Mammary microvascular endothelial cell (primary cell): ENCODE results near the gene SPRR2F. TPM values are rescaled to one million over a fixed set of nuclear protein-coding genes. Genes with fewer than 3 reads are reported as not detected.

Source experiments
- total RNA-seq: library from RNA; depleted of rRNA; stranded (reverse); fragments of >200 nt; gene quantifications from 2 replicates; pipeline ENCODE4 v1.2.3, GENCODE V29; 2015

Gene SPRR2F, protein sequence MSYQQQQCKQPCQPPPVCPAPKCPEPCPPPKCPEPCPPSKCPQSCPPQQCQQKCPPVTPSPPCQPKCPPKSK
- total RNA-seq, result not detected in 2 replicates

DNA sequence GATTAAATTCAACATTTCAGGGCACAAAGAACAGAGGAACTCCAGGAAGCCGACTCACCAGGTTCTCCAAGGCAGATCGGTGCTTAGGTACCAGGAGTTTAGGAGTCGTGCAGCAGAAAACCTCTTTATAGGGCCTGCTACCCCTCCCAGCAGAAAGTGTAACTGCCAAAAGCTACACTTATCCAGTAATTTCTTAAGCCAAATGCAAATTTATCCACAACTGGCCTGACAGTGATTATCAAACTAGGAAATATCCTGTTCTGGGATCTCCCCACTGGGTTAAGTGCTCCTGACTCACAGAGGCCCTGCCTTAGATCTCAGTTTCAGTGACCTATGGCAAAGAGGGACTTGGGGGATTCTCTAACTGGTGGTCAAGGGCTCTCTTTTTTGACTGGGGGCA lies at the start of gene SPRR2F:
SPRR2F (minus strand) TSS at position 101 of the 400 bp plus-strand sequence. CDS start 783 bp downstream, outside the sequence.

GRCh38 chr1:153150846-153151245 lies 37.5 kb upstream of the SPRR2F start, which contains the start of gene SPRR2G:
Gene SPRR2G, minus strand, starts transcription at chr1:153150890. Its CDS starts 780 bp downstream, at chr1:153150110.

DNA sequence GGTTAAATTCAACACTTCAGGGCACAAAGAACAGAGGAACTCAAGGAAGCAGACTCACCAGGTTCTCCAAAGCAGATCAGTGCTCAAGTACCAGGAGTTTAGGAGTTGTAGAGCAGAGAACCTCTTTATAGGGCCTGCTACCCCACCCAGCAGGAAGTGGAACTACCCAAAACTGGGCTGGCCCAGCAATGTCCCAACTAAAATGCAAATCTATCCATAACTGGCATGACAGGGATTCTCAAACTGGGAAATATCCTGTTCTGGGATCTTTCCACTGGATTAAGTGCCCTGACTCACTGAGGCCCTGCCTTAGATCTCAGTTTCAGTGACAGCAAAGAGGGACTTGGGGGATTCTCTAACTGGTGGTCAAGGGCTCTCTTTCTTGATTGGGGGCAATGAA lies 18.9 kb downstream of the SPRR2F start, which contains the start of gene SPRR2E:
SPRR2E (minus strand) TSS at position 101 of the 400 bp plus-strand sequence. CDS start 775 bp downstream, outside the sequence.

GRCh38 chr1:153071511-153071910 lies 41.8 kb downstream of the SPRR2F start, which contains the start of gene SPRR2B:
Gene SPRR2B, minus strand, starts transcription at chr1:153071611. Its CDS starts 772 bp downstream, at chr1:153070839.

Other genes starting within 250 kb of the SPRR2F start
- gene SMCP, start 235.2 kb downstream of the SPRR2F start, total RNA-seq, result not detected in 2 replicates
- gene IVL, start 205.0 kb downstream of the SPRR2F start, total RNA-seq, result not detected in 2 replicates
- gene SPRR5, start 166.3 kb downstream of the SPRR2F start, total RNA-seq, result not detected in 2 replicates
- gene SPRR4, start 142.9 kb downstream of the SPRR2F start, total RNA-seq, result not detected in 2 replicates
- gene SPRR1A, start 129.4 kb downstream of the SPRR2F start, total RNA-seq, result not detected in 2 replicates
- gene SPRR3, start 111.8 kb downstream of the SPRR2F start, total RNA-seq, result not detected in 2 replicates
- not detected in 2 replicates for gene SPRR1B, start 82.3 kb downstream of the SPRR2F start, total RNA-seq
- gene SPRR2D, start 72.4 kb downstream of the SPRR2F start, total RNA-seq, result not detected in 2 replicates
- not detected in 2 replicates for gene SPRR2A, start 56.0 kb downstream of the SPRR2F start, total RNA-seq
- gene SPRR2B, start 41.9 kb downstream of the SPRR2F start, total RNA-seq, result not detected in 2 replicates
- not detected in 2 replicates for gene SPRR2E, start 19.0 kb downstream of the SPRR2F start, total RNA-seq
- gene SPRR2G, start 37.4 kb upstream of the SPRR2F start, total RNA-seq, result not detected in 2 replicates
- gene LELP1, start 89.9 kb upstream of the SPRR2F start, total RNA-seq, result not detected in 2 replicates
- gene PRR9, start 104.1 kb upstream of the SPRR2F start, total RNA-seq, result not detected in 2 replicates
- gene LORICRIN, start 146.2 kb upstream of the SPRR2F start, total RNA-seq, result not detected in 2 replicates
- gene PGLYRP3, start 199.4 kb upstream of the SPRR2F start, total RNA-seq, result not detected in 2 replicates
- gene PGLYRP4, start 235.3 kb upstream of the SPRR2F start, total RNA-seq, result not detected in 2 replicates
- not detected in 2 replicates for gene S100A9, start 244.3 kb upstream of the SPRR2F start, total RNA-seq